Vagina (tissue), 2 donors: ENCODE measurements around the gene NMT1.

Experiments
- CTCF ChIP-seq, 3 experiments: fragments of 450-650 bp in 2 of 3; fragments of 200-600 bp in 1 of 3; sonication (generic) in 1 of 3; IDR thresholded peaks; one replicate each; pipeline ENCODE4 v1.5.1; 2017 to 2019; ENCODE audit warnings: antibody characterized with exemption in 3 of 3, mild to moderate bottlenecking in 2 of 3, moderate library complexity in 2 of 3
- POLR2A ChIP-seq, 2 donors: fragments of 450-650 bp; IDR thresholded peaks; one replicate each; pipeline ENCODE4 v1.6.1; 2017; ENCODE audit warnings: antibody characterized with exemption in 2 of 2, mild to moderate bottlenecking in 2 of 2, moderate library complexity in 2 of 2
- POLR2AphosphoS5 ChIP-seq, 2 donors: sonication (generic); formaldehyde crosslinking; IDR thresholded peaks; one replicate each; pipeline ENCODE4 v1.9.0; 2017; ENCODE audit warnings: antibody characterized with exemption in 2 of 2, mild to moderate bottlenecking in 2 of 2, low read depth in 1 of 2; ENCODE audit not compliant: insufficient read depth in 1 of 2

DNA sequence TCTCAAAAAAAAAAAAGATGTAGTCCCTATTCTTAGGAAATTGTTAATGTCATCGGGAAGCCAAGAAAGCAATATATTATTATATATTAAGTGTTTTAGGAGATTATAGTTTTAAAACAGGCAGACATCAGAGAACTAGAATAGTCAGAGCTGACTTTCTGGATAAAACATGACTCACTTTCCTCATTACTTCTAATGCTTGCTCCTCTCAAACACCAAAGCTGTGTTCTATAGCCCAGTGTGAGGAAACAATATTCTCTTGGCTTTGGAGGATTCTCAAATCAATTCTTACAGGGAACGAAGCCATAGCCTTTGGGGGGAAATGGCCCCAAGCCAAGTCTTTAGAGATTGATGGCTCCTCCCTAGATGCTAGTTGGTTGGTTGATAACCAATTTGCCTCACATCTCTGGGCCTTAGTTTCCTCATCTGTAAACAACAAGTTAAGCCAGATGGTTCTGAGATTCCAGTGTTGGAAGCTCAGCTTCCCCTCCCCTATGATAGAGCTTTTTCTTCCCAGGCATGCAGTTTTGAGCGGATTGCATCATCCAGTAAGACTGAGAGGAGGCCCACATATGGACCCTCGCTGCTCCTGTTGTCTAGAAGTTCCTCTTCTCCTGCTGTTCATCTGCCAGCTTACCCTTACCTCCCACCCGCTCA lies 12.4 kb downstream of the NMT1 start:
- TF ChIP-seq CTCF (IDR thresholded peaks at IDR 0.05) (no peak), POLR2A (IDR thresholded peaks at IDR 0.05) (no peak), POLR2AphosphoS5 (IDR thresholded peaks at IDR 0.05; ENCODE audit: insufficient read depth in 1 of 2, low read depth in 1 of 2) (peak in 1 of 2 donors; percentile 53)
